IMR-90 (cell line): Measurements from ENCODE around the gene IL17D. TPM values are rescaled to one million over a fixed set of nuclear protein-coding genes. Genes with fewer than 3 reads are reported as not detected.

ENCODE experiments used
- ATAC-seq: fragments of 200-7000 bp; cut with Tn5 transposase; 2 replicates; pipeline ENCODE4 v1.9.1; 2020; ENCODE audit warnings: low read depth, mild to moderate bottlenecking, moderate library complexity
- BruUV-seq: library from RNA; stranded (reverse); fragments of 400-500 nt; replicated peaks from 2 replicates; lab custom pipeline; 2021; lab: Mats Ljungman, UMichigan
- CTCF ChIA-PET: fragments of 300-600 bp; formaldehyde crosslinking; extraction: SDS; loops from one replicate; lab custom pipeline; 2021; ENCODE audit warnings: antibody characterized with exemption; lab: Yijun Ruan, JAX
- POLR2A ChIA-PET: fragments of 300-600 bp; sonication (Branson Sonifier 250); formaldehyde crosslinking; loops from one replicate; lab custom pipeline; 2022; ENCODE audit warnings: antibody characterized with exemption; ENCODE audit not compliant: unreplicated experiment; lab: Charles Lee
- DNase-seq: peaks from one replicate; pipeline ENCODE4 v3.0.0; 2013
- H2AFZ ChIP-seq: replicated peaks from 2 replicates; pipeline ENCODE3; 2013; ENCODE audit warnings: low read length, mild to moderate bottlenecking; ENCODE audit not compliant: poor library complexity
- H2AK5ac ChIP-seq: 2 replicates; pipeline ENCODE4 v1.6.1; 2013; ENCODE audit warnings: low read depth, low read length, inconsistent platforms
- H2AK9ac ChIP-seq: replicated peaks from 2 replicates; pipeline ENCODE3; 2013; ENCODE audit warnings: mild to moderate bottlenecking, low read depth, low read length, moderate library complexity; ENCODE audit not compliant: poor library complexity
- H2BK120ac ChIP-seq: 2 replicates; pipeline ENCODE4 v1.6.1; 2013; ENCODE audit warnings: low read depth, low read length, inconsistent platforms
- H2BK15ac ChIP-seq: 3 replicates; pipeline ENCODE4 v1.6.1; 2013; ENCODE audit warnings: low read depth, low read length, inconsistent platforms
- H2BK20ac ChIP-seq: 2 replicates; pipeline ENCODE4 v1.6.1; 2013; ENCODE audit warnings: low read depth, mild to moderate bottlenecking, inconsistent platforms, low read length, moderate library complexity
- H2BK5ac ChIP-seq: 2 replicates; pipeline ENCODE4 v1.6.1; 2013; ENCODE audit warnings: mild to moderate bottlenecking, low read depth, low read length, inconsistent platforms; ENCODE audit not compliant: poor library complexity, severe bottlenecking
- H3K14ac ChIP-seq: replicated peaks from 2 replicates; pipeline ENCODE4 v1.6.1; 2013; ENCODE audit warnings: low read depth, low read length, inconsistent platforms
- H3K18ac ChIP-seq: 2 replicates; pipeline ENCODE4 v1.6.1; 2013; ENCODE audit warnings: low read depth, low read length, control low read depth
- H3K23ac ChIP-seq: 2 replicates; pipeline ENCODE4 v1.6.1; 2013; ENCODE audit warnings: low read depth, low read length, inconsistent platforms
- H3K27ac ChIP-seq: 2 replicates; pipeline ENCODE4 v1.5.1; 2013; ENCODE audit warnings: mild to moderate bottlenecking, control low read depth, low read length; ENCODE audit not compliant: insufficient read depth
- H3K27me3 ChIP-seq: 2 replicates; pipeline ENCODE4 v1.6.1; 2013; ENCODE audit warnings: low read length; ENCODE audit not compliant: control insufficient read depth, insufficient read depth
- H3K36me3 ChIP-seq: 2 replicates; pipeline ENCODE4 v1.6.1; 2013; ENCODE audit warnings: low read length, mixed read lengths; ENCODE audit not compliant: control insufficient read depth, insufficient read depth
- H3K4ac ChIP-seq: 2 replicates; pipeline ENCODE4 v1.6.1; 2013; ENCODE audit warnings: low read depth, low read length, inconsistent platforms
- H3K4me1 ChIP-seq: 2 replicates; pipeline ENCODE4 v1.6.1; 2013; ENCODE audit warnings: low read length, mixed read lengths; ENCODE audit not compliant: control insufficient read depth, insufficient read depth
- H3K4me2 ChIP-seq: 2 replicates; pipeline ENCODE4 v1.6.1; 2013; ENCODE audit warnings: low read depth, mild to moderate bottlenecking, control low read depth, low read length, moderate library complexity
- H3K4me3 ChIP-seq: 2 replicates; pipeline ENCODE4 v1.5.1; 2013; ENCODE audit warnings: low read depth, mild to moderate bottlenecking, control low read depth, low read length, moderate library complexity; ENCODE audit not compliant: insufficient read depth
- H3K56ac ChIP-seq: 2 replicates; pipeline ENCODE4 v1.6.1; 2013; ENCODE audit warnings: low read length, inconsistent platforms; ENCODE audit not compliant: insufficient read depth; ENCODE audit errors: extremely low read depth
- H3K79me1 ChIP-seq, 2 experiments: 2 replicates each; pipeline ENCODE4 v1.6.1; 2013; ENCODE audit warnings: low read length in 2 of 2, inconsistent platforms in 1 of 2, low read depth in 1 of 2
- H3K9ac ChIP-seq: 2 replicates; pipeline ENCODE4 v1.6.1; 2013; ENCODE audit warnings: low read depth, low read length, control low read depth
- H3K9me1 ChIP-seq: 2 replicates; pipeline ENCODE4 v1.6.1; 2013; ENCODE audit warnings: low read length, inconsistent platforms; ENCODE audit not compliant: insufficient read depth
- H3K9me3 ChIP-seq: 2 replicates; pipeline ENCODE4 v1.6.1; 2013; ENCODE audit warnings: low read length; ENCODE audit not compliant: control insufficient read depth, insufficient read depth
- H4K20me1 ChIP-seq: 2 replicates; pipeline ENCODE4 v1.6.1; 2013; ENCODE audit warnings: low read length, inconsistent platforms; ENCODE audit not compliant: insufficient read depth
- H4K5ac ChIP-seq: 2 replicates; pipeline ENCODE4 v1.6.1; 2013; ENCODE audit warnings: mild to moderate bottlenecking, low read depth, low read length, control low read depth
- H4K8ac ChIP-seq, 2 experiments: 2 replicates each; pipeline ENCODE4 v1.6.1; 2013; ENCODE audit warnings: low read depth in 2 of 2, low read length in 2 of 2, control low read depth in 1 of 2, inconsistent platforms in 1 of 2
- H4K91ac ChIP-seq: 2 replicates; pipeline ENCODE4 v1.6.1; 2013; ENCODE audit warnings: low read depth, low read length, inconsistent platforms; ENCODE audit not compliant: insufficient read depth
- RFX5 ChIP-seq: IDR thresholded peaks from 2 replicates; pipeline ENCODE4 v1.8.0; 2012; ENCODE audit warnings: low read depth, mild to moderate bottlenecking, low read length, moderate library complexity
- WGBS, 2 experiments: methylation state at CpG; one replicate each; pipeline versions ENCODE4 v1.1.5 to v1.1.7; 2013; ENCODE audit warnings: missing lambda C conversion rate in 2 of 2; ENCODE audit not compliant: insufficient read length in 1 of 2; ENCODE audit errors: extremely low coverage in 2 of 2; 5-methylcytosine and 5-hydroxymethylcytosine counted together
- dilution Hi-C: fragments of 300-500 bp; cut with HindIII; formaldehyde crosslinking; loops from one replicate; pipeline ENCODE4 v1.14.3; 2018; ENCODE audit warnings: low sequenced_read_pairs; ENCODE audit not compliant: unreplicated experiment
- in situ Hi-C: fragments of 300-500 bp; cut with MboI; formaldehyde crosslinking; loops from 3 replicates; pipeline ENCODE4 v1.14.3; 2019; ENCODE audit warnings: low sequenced_read_pairs, inconsistent platforms, mixed read lengths
- intact Hi-C: fragments of 100-400 bp; cut with micrococcal nuclease; formaldehyde crosslinking; loops from 2 replicates; pipeline ENCODE4 v1.10.0; 2022
- polyA plus RNA-seq, 3 experiments: library from polyadenylated mRNA; depleted of rRNA; stranded (reverse); fragments of >200 nt; gene quantifications; 2 replicates each; pipeline ENCODE4 v1.2.3, GENCODE V29; 2012; ENCODE audit warnings: low replicate concordance in 1 of 3
- total RNA-seq: library from RNA; depleted of rRNA; stranded (reverse); fragments of >200 nt; gene quantifications from 2 replicates; pipeline ENCODE4 v1.2.3, GENCODE V29; 2012

The IL17D gene
- total and polyA plus RNA-seq, 2 of the 4 experiments (the other 2 are of a cell fraction) = 0.72 to 1.4 TPM

DNA sequence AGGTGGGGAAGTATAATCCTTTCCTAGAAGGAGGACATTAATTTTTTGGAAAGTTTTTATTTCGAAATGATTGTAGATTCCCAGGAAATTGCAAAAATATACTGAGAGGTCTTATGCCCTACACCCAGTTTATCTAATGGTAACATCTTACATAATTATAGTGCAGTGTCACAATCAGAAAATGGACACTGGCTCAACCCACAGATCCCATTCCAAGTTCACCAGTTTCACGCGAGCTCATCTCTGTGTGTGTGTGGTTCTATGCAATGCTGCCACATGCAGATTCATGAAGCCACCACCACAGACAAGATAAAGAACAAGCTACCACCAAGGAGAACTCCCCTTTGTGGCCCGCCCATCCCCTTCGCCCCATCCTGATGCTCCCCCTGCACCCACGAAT is 24.4 kb downstream of the IL17D start:
- Histone ChIP-seq H3K36me3 (peaks cover 4% of the 10 kb centered on the region; the same call in 1 of the 2 replicates), H2AK9ac (no peak overlapping the region), H3K4me1 (no peaks in the 10 kb centered on the region), H2AFZ (no peak overlapping the region), H3K4me3 (no peak overlapping the region), H3K79me1 (no peaks in the 10 kb centered on the region), H2BK5ac (no peak overlapping the region), H2BK120ac (no peak overlapping the region), H3K9me1 (no peaks in the 10 kb centered on the region), H3K27me3 (no peaks in the 10 kb centered on the region), H2BK15ac (no peak overlapping the region), H3K4me2 (no peak overlapping the region), H4K5ac (no peak overlapping the region), H3K56ac (no peak overlapping the region), H2AK5ac (no peak overlapping the region), H3K9me3 (no peaks in the 10 kb centered on the region), H3K27ac (no peak overlapping the region), H3K18ac (no peak overlapping the region), H2BK20ac (no peak overlapping the region), H3K14ac (no peak overlapping the region), H4K91ac (no peak overlapping the region), H3K23ac (no peak overlapping the region), H4K20me1 (no peaks in the 10 kb centered on the region), H3K4ac (no peak overlapping the region), H4K8ac (no peak overlapping the region), H3K9ac (no peak overlapping the region)
- ChIA-PET POLR2A (interaction anchor here (0.6 kb wide), 2 partner anchors 174 to 568 kb away, joined by 4 to 5 read pairs; no protein-coding TSS in a partner anchor), CTCF (no interaction called here)
- no peak for DNase-seq
- no CpG with 5 or more reads among the region's 6 CpGs for WGBS, 2 experiments
- in situ Hi-C loops = no loop called here
- no peak for ATAC-seq
- BruUV-seq = no TSS peak
- dilution Hi-C loops = no loop called here
- no peak for TF ChIP-seq RFX5
- intact Hi-C loops = no loop called here
